PC-9 (cell line): ENCODE data around the gene ZC3H6. TPM values are rescaled to one million over a fixed set of nuclear protein-coding genes. Genes with fewer than 3 reads are reported as not detected.

ENCODE experiments used
- BruUV-seq: library from RNA; stranded (reverse); fragments of 400-500 nt; replicated peaks from 2 replicates; lab custom pipeline; 2021; lab: Mats Ljungman, UMichigan
- CTCF ChIA-PET: fragments of 300-600 bp; sonication (Branson Sonifier 250); formaldehyde crosslinking; loops from one replicate; lab custom pipeline; 2022; ENCODE audit warnings: antibody characterized with exemption; lab: Charles Lee
- POLR2A ChIA-PET: fragments of 300-600 bp; sonication (Branson Sonifier 250); formaldehyde crosslinking; loops from one replicate; lab custom pipeline; 2022; ENCODE audit warnings: antibody characterized with exemption; ENCODE audit not compliant: unreplicated experiment; lab: Charles Lee
- DNase-seq, 2 experiments: peaks; one replicate each; pipeline versions ENCODE4 v3.0.0 to v3.0.0-alpha.2; 2015 to 2022; ENCODE audit warnings: mixed read lengths in 1 of 2
- H2AFZ ChIP-seq: fragments of 200-600 bp; sonication (generic); 2 replicates; pipeline ENCODE4 v1.8.1; 2017; ENCODE audit warnings: antibody characterized with exemption
- H3F3A ChIP-seq: fragments of 200-600 bp; sonication (generic); 2 replicates; pipeline ENCODE4 v1.8.1; 2017; ENCODE audit warnings: antibody characterized with exemption, mild to moderate bottlenecking, low read depth; ENCODE audit not compliant: insufficient read depth
- H3K27ac ChIP-seq: fragments of 200-600 bp; sonication (generic); 2 replicates; pipeline ENCODE4 v1.6.1; 2016; ENCODE audit warnings: mixed run types
- H3K27me3 ChIP-seq: fragments of 200-600 bp; sonication (generic); 2 replicates; pipeline ENCODE4 v1.6.1; 2016; ENCODE audit warnings: low read depth, mixed run types; ENCODE audit not compliant: insufficient read depth
- H3K36me3 ChIP-seq: fragments of 200-600 bp; sonication (generic); 2 replicates; pipeline ENCODE4 v1.6.1; 2016; ENCODE audit warnings: low read depth, mixed run types
- H3K4me1 ChIP-seq: fragments of 200-600 bp; sonication (generic); replicated peaks from 2 replicates; pipeline ENCODE4 v1.6.1; 2016; ENCODE audit warnings: mixed run types; ENCODE audit not compliant: insufficient read depth
- H3K4me2 ChIP-seq: fragments of 200-600 bp; sonication (generic); 2 replicates; pipeline ENCODE4 v1.6.1; 2017; ENCODE audit warnings: mixed run types
- H3K4me3 ChIP-seq: fragments of 200-600 bp; sonication (generic); 2 replicates; pipeline ENCODE4 v1.6.1; 2016; ENCODE audit warnings: mixed run types
- H3K79me2 ChIP-seq: fragments of 200-600 bp; sonication (generic); 2 replicates; pipeline ENCODE4 v1.6.1; 2017; ENCODE audit warnings: low read depth, mixed run types
- H3K9me2 ChIP-seq: fragments of 200-600 bp; sonication (generic); 2 replicates; pipeline ENCODE4 v1.8.1; 2017; ENCODE audit warnings: mild to moderate bottlenecking; ENCODE audit not compliant: insufficient read depth
- H3K9me3 ChIP-seq: fragments of 200-600 bp; sonication (generic); 2 replicates; pipeline ENCODE4 v1.8.1; 2016; ENCODE audit warnings: low read depth; ENCODE audit not compliant: insufficient read depth
- H4K20me1 ChIP-seq: fragments of 200-600 bp; sonication (generic); 2 replicates; pipeline ENCODE4 v1.8.1; 2017; ENCODE audit not compliant: insufficient read depth
- EZH2 ChIP-seq: fragments of 200-600 bp; sonication (generic); IDR thresholded peaks from 2 replicates; pipeline ENCODE4 v1.8.0; 2017; ENCODE audit warnings: antibody characterized with exemption, low read depth
- intact Hi-C: fragments of 100-400 bp; cut with micrococcal nuclease; formaldehyde crosslinking; loops from one replicate; pipeline ENCODE4 v1.10.0; 2022; ENCODE audit not compliant: unreplicated experiment
- total RNA-seq: library from RNA; stranded (reverse); gene quantifications from 2 replicates; pipeline ENCODE4 v1.2.3, GENCODE V29; 2021
- TF ChIP-seq, protein P1 (sequence below): fragments of 200-600 bp; sonication (generic); conservative IDR thresholded peaks from 2 replicates; pipeline ENCODE4 v1.6.1; 2017; ENCODE audit warnings: mixed run types, antibody characterized with exemption, mild to moderate bottlenecking, moderate library complexity

Gene ZC3H6
- total RNA-seq, 1 experiment from 2014 or later = 9.1 TPM

DNA sequence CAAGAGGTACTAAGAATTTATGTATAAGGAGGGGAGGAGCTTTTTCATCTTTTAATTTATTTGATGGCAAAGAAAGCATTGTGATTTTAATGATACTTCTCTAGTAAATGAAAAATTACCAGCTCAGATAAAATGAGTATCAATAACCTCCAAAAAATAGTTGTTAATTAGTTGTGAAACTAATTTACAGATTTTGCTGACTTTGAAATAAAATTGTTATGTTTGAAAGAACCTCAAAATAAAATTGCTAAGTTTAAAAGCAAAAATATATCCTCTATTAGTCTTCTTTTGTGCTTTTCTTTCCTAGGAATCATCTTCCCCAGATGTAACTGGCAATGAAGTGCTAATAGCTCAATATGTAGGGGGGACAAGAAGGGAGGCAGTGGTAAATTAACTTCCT, 36.5 kb downstream of the ZC3H6 start:
- BruUV-seq = no TSS peak
- ChIA-PET POLR2A (interaction anchor here (0.6 kb wide), 2 partner anchors 60 to 424 kb away, joined by 4 to 22 read pairs; no protein-coding TSS in a partner anchor), CTCF (interaction anchor here (0.7 kb wide), 1 partner anchor 43 kb away, joined by 3 read pairs; no protein-coding TSS in a partner anchor)
- Histone ChIP-seq H3K4me2 (no peak overlapping the region), H3K27ac (no peak overlapping the region), H4K20me1 (no peaks in the 10 kb centered on the region), H2AFZ (no peak overlapping the region), H3K36me3 (no peaks in the 10 kb centered on the region), H3K27me3 (no peaks in the 10 kb centered on the region), H3K9me2 (no peaks in the 10 kb centered on the region), H3F3A (no peaks in the 10 kb centered on the region), H3K9me3 (no peaks in the 10 kb centered on the region), H3K4me1 (peaks cover 18% of the 10 kb centered on the region), H3K4me3 (no peak overlapping the region), H3K79me2 (no peaks in the 10 kb centered on the region)
- intact Hi-C loops = no loop called here
- TF ChIP-seq, protein P1, sequence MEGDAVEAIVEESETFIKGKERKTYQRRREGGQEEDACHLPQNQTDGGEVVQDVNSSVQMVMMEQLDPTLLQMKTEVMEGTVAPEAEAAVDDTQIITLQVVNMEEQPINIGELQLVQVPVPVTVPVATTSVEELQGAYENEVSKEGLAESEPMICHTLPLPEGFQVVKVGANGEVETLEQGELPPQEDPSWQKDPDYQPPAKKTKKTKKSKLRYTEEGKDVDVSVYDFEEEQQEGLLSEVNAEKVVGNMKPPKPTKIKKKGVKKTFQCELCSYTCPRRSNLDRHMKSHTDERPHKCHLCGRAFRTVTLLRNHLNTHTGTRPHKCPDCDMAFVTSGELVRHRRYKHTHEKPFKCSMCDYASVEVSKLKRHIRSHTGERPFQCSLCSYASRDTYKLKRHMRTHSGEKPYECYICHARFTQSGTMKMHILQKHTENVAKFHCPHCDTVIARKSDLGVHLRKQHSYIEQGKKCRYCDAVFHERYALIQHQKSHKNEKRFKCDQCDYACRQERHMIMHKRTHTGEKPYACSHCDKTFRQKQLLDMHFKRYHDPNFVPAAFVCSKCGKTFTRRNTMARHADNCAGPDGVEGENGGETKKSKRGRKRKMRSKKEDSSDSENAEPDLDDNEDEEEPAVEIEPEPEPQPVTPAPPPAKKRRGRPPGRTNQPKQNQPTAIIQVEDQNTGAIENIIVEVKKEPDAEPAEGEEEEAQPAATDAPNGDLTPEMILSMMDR = no peak
- TF ChIP-seq EZH2 = no peak
- DNase-seq = no peak

DNA sequence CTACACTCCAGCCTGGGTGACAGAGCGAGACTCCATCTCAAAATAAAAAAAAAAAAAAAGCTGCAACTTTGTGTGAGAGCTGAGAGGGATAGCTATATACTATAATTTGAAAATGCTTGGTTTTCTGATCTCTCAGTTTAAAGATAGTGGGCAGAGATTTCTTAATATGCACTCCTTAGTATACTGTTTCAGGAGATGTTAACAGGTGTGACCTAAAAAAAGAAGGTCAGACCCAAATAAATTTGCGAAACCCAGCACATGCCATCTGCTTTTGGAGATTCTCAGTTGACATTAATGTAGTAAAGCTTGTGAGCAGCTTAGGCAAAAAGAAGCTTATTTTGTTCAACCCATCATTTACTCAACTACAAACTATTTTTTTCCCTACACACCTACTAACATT, 37.4 kb downstream of the ZC3H6 start:
- DNase-seq = no peak
- no peaks in the 10 kb centered on the region for H3K27me3 ChIP-seq
- H3K9me3 ChIP-seq = no peaks in the 10 kb centered on the region
- H3K4me3 ChIP-seq = no peak overlapping the region
- H3K27ac ChIP-seq = no peak overlapping the region
- H3K36me3 ChIP-seq = no peaks in the 10 kb centered on the region
- no peaks in the 10 kb centered on the region for H3K79me2 ChIP-seq
- BruUV-seq = no TSS peak
- TF ChIP-seq EZH2 = no peak
- TF ChIP-seq, protein P1 = no peak
- H2AFZ ChIP-seq = no peak overlapping the region
- POLR2A ChIA-PET = interaction anchor here (0.6 kb wide), 1 partner anchor 57 kb away, joined by 5 read pairs; no protein-coding TSS in a partner anchor
- CTCF ChIA-PET = no interaction called here
- H4K20me1 ChIP-seq = no peaks in the 10 kb centered on the region
- intact Hi-C loops = no loop called here
- no peaks in the 10 kb centered on the region for H3K9me2 ChIP-seq
- H3K4me2 ChIP-seq = no peak overlapping the region
- H3F3A ChIP-seq = no peaks in the 10 kb centered on the region
- H3K4me1 ChIP-seq = peaks cover 18% of the 10 kb centered on the region

DNA sequence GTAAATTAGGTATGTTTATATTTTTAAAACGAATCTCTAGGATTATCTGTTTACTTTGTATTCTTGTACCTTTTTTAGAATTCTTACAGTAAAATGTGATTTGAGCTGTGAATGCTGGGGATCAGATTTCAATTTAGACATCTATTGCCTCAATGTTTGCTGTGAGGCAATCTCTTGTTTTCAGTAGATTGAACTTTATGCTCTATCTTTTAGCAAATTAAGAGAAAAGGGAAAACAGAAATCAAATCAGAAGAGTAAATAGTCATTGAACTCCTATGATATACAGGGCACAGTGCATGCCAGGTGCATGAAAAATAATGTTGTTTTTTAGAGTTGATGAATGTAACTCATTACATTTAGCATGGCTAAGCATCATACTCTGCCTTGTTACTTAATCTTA, 39.5 kb downstream of the ZC3H6 start:
- H3K4me3 ChIP-seq = no peak overlapping the region
- peak in 1 of 2 experiments; percentile 37 for DNase-seq
- H2AFZ ChIP-seq = no peak overlapping the region
- peak overlapping the region; percentile 26; the same call in 1 of the 2 replicates for H3K4me2 ChIP-seq
- no TSS peak for BruUV-seq
- no peaks in the 10 kb centered on the region for H3K9me2 ChIP-seq
- H3F3A ChIP-seq = no peaks in the 10 kb centered on the region
- ChIA-PET CTCF (no interaction called here), POLR2A (no interaction called here)
- intact Hi-C loops = no loop called here
- H3K27me3 ChIP-seq = no peaks in the 10 kb centered on the region
- TF ChIP-seq EZH2 = no peak
- TF ChIP-seq, protein P1 = no peak
- no peaks in the 10 kb centered on the region for H3K36me3 ChIP-seq
- no peaks in the 10 kb centered on the region for H4K20me1 ChIP-seq
- no peaks in the 10 kb centered on the region for H3K9me3 ChIP-seq
- no peaks in the 10 kb centered on the region for H3K79me2 ChIP-seq
- no peak overlapping the region for H3K27ac ChIP-seq
- H3K4me1 ChIP-seq = peaks cover 18% of the 10 kb centered on the region
